SKM-1 treated with dmso at 0.1 percent for 144 hours (cell line): Measurements from ENCODE around the gene LTBP3.
A peak's percentile ranks its signal among the peaks of the same experiment; 100 is the strongest.
"Not testable (repeated sequence)": the region's sequence is repeated elsewhere in the genome, so short reads cannot be mapped to it uniquely, and the experiment has no call there.

Experiments used
- DNase-seq: peaks from one replicate; lab custom pipeline; 2025; ENCODE audit not compliant: unreplicated experiment; lab: John Stamatoyannopoulos, UW

Gene LTBP3

DNA sequence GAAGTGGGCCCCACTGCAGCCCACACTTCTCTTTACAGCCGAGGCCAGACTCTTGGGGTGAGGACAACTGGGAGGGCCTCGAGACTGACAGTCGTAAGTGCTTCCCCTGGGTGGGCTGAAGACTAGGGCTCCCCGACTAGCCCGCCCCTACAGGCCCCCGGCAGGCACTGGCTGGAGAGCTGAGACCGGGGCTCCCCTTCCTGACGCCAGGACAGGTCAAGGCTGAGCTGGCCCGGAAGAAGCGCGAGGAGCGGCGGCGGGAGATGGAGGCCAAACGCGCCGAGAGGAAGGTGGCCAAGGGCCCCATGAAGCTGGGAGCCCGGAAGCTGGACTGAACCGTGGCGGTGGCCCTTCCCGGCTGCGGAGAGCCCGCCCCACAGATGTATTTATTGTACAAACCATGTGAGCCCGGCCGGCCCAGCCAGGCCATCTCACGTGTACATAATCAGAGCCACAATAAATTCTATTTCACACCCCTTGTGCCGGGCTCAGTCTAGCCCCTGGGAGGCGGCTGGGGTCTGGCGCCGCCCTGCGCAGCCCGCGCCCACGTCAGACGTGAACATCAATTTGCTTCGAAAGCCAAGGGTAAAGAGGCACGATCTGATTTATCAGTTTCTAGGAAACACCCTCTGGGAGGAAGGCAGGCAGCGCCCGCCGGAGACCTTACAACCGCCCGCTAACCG lies 19.8 kb downstream of the LTBP3 start:
- no peak for DNase-seq

DNA sequence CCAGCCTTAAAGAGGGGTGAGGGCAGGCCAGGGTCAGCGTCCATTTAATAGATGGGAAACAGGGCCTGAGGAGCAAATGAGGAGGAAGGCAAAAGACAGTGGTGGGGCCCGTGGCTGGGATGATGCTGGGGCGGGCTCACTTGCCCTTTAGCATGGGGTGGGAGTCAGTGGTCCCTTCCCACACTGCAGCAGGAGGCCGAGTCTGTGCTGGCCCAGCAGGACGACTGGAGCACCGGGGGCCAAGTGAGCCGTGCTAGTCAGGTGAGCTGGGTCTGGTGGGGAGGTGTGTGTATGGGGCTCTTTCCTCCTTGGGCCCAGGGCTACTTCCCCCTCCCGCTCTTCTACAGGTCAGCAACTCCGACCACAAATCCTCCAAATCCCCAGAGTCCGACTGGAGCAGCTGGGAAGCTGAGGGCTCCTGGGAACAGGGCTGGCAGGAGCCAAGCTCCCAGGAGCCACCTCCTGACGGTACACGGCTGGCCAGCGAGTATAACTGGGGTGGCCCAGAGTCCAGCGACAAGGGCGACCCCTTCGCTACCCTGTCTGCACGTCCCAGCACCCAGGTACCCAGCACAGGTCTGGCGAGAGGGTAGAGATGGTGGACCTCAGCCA lies 20.4 kb downstream of the LTBP3 start:
- DNase-seq: no peak

DNA sequence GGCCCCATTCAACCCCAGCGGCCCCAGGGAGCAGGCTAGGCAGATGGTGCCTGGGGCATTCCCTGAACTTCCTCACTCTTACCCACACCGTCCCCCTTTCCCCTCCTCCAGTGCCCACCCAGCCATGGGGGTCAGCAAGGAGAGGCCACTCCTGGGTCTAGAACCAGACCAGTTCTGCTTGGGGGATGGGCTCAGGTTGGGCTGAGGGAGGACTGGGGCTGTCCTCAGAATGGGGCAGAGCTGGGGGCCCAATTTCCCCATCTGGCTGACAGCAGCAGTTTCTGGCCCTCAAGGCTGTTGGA lies 20.9 kb downstream of the LTBP3 start:
- DNase-seq: no peak

DNA sequence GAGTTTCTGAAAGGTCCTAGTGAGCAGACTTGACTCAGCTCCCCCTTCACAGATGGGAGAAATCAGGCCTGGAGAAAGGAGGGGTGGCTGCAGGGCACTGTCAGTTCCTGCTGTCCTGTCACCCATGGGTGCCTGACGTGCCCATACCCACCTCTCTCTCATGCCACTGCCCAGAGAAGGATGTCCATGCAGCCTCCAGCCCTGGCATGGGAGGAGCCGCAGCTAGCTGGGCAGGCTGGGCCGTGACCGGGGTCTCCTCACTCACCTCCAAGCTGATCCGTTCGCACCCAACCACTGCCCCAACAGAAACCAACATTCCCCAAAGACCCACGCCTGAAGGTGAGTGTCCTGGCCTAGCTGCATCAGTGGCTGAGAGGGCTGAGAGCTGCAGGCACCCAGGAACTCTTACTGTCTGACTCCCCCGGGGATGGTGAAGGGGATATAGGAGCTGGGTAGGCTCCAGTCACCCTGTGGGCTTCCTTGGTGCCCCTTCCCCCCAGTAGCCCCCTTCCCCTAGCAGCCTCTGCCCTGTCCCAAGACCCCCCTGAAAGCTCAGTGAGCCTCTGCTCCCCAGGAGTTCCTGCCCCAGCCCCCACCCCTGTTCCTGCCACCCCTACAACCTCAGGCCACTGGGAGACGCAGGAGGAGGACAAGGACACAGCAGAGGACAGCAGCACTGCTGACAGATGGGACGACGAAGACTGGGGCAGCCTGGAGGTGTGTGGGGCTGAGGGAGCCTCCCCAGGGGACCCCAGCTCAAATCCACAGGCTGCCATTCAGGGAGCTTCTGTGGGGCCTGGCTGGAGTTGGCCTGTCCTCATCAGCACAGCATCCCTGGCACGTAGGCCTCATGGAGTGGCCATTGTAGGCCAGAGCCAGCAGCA lies 21.5 kb downstream of the LTBP3 start:
- no peak for DNase-seq

DNA sequence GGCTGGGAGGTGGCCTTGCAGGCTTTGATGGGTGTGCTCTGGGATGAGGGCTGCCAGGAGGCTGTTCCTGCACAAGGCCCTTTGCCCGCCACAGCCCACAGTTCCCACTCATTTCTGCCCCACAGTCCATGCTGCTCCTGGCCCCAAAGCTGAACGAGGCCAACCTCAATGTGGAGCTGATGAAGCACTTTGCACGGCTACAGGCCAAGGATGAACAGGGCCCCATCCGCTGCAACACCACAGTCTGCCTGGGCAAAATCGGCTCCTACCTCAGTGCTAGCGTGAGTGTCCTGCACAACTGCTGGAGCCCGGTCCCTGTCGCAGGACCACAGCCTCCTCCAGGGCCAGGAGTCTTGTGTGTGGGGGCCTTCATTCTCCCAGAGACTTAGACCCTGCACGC lies 23.1 kb downstream of the LTBP3 start:
- DNase-seq: no peak

DNA sequence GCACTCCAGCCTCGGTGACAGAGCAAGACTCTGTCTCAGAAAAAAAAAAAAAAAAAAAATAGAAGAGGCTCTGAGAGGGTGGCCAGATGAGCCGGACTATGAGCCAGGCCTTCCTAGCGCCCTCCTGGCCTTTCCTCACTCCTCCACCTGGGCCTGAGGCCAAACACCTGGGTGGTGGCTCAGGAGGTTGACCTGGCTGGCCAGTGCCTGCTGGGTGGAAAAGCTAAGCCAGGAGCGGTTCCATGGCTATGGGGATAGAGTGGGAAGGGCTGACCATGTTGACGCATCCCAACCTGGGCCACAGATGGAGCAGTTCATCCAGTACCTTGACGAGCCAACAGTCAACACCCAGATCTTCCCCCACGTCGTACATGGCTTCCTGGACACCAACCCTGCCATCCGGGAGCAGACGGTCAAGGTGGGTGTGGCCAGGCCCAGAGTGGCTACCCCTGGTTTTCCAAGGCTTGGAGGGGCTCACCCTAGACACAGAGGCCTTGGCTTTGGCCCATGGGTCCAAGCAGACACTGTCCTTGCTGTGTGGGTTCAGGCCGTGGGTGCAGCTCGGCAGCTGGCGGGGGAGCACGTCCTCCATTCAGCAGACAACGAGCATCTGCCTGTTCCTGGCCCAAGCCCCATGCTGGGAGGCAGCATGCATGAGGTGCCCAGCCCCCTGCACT lies 25.6 kb downstream of the LTBP3 start:
- DNase-seq: no peak

DNA sequence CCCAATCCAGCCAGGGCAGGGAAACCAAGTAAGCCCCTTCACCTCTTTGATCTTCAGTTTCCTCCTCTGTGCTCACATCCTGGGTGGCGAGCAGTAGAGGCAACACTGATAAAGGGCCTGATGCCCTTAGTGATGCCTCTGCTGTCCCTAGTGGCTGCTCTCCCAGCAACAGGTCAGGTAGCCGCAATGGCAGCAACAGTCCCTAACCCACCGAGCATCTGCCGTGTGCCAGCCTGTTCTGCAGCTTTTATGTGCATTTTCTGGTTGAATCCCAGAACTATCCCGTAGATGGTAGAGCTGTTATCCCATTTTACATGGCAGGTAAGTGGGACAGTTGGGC lies 28.0 kb downstream of the LTBP3 start:
- DNase-seq: no peak

DNA sequence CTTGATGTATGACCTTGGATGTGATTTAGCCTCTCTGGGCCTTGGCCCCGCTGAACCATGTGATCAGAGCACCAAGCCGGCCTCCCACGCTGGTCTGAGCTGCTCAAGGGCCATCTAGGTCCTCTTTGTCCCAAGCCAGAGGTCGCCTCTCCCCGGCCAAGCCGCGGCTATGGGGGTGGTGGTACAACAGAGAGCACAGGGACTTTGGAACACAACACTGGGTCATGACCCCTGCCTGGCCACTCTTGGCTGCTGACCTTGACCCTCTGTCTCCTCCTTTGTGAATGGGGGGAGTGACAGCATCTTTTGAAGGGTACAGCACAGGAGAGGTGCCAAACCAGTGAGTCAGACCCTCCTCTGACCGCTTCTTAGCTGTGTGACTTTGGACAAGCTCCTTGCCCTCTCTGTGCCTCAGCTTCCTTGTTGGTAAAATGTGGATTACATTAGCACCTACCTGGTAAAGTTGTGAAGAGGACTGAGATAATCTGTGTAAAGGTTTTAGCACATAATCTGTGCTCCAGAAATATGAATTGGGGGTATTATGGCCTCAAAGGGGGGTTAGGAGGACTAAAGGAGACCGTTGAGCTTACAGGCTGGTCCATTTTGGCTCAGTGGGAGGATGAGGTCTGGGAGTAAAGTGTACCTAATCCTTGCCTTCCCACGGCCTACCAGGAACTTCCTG lies 28.5 kb downstream of the LTBP3 start:
- DNase-seq: no peak

DNA sequence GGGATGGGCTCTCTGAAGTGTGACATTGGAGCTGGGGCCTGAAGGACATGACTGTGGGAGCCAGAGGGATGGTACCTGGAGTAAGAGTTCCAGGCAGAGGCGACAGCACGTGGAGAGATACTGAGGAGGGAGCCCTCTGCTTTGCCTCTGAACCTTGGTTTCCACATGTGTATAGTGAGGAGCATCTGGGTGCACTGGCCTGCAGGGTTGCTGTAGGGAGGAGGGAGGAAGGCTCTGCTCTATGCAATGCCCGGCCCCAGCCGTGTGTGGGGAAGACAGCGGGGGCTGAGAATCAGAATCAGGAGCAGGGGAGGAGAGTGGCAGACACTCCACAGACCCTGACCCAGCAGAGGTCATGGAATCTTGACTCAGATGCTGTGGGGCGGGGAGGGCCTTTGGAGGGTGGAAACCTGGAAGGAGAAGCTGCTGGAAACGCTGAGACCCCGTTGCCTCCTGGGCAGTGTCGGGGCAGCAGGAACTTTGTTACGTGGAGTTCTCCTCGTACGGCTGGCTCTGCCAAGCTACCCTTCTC lies 29.3 kb downstream of the LTBP3 start:
- no peak for DNase-seq

DNA sequence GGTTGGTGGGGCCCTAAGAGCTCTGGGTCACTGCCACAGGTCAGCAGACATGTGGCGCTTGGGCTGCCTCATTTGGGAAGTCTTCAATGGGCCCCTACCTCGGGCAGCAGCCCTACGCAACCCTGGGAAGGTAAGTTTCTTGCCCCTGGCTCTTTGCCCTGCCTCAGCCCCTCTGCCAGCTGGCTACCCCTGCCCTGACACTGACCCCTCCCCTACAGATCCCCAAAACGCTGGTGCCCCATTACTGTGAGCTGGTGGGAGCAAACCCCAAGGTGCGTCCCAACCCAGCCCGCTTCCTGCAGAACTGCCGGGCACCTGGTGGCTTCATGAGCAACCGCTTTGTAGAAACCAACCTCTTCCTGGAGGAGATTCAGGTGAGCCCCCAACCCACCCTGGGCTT lies 31.4 kb downstream of the LTBP3 start:
- no peak for DNase-seq

DNA sequence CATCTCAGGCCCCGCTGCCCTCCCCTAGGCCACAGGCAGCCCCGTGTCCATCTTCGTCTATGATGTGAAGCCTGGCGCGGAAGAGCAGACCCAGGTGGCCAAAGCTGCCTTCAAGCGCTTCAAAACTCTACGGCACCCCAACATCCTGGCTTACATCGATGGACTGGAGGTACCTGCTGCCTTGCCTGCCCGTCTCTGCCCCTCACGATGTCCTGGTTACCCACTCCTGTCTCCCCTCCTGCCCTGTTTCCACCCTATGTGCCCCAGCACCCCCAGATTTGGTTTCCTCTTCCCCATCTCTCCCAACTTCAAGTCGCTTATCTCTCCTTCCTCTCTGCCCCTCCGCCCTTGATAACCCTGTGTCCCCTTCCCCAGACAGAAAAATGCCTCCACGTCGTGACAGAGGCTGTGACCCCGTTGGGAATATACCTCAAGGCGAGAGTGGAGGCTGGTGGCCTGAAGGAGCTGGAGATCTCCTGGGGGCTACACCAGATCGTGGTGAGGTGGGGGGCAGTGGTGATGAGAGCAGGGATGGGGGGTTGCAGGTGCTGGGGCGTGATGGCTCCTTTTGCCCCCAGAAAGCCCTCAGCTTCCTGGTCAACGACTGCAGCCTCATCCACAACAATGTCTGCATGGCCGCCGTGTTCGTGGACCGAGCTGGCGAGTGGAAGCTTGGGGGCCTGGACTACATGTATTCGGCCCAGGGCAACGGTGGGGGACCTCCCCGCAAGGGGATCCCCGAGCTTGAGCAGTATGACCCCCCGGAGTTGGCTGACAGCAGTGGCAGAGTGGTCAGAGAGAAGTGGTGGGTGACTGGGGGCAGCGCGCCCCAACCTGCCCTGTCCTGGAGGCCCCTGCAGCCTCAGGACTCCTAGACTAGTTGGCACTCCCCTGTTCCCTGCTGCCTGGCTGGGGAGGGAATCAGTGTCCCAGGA lies 32.3 kb downstream of the LTBP3 start:
- DNase-seq: no peak

DNA sequence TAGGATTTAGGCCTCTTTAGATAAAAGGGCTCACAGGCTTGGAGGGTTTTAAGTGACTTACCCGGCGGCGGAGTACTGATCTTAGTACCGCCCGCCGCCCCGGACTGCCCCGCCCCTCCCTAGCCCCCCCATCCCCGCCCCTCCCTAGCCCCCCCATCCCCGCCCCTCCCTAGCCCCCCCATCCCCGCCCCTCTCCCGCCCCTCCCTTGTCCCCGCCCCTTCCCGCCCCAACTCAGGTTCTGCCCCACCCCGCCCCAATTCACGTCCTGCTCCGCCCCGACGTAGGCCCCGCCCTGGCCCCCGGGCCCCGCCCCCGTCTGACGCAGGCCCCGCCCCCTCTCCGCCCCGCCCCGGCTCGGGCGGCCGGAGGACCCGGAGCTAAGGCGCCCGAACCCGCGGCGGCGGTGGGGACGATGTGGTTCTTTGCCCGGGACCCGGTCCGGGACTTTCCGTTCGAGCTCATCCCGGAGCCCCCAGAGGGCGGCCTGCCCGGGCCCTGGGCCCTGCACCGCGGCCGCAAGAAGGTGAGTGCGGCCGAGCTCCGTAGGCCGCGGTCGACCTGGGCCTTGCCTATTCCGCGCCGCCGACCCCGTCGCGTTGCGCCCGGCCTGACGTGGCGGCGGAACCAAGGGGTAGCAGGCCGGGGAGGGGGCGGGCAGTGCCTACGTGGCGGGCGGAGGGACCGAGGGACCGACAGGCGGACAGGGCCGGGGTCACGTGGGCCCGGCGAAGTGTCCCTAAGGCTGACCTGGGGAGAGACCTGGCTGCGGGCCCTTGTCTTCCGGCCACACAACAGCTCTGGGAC lies 33.2 kb downstream of the LTBP3 start, which contains the start of gene SCYL1:
Gene SCYL1 (plus strand): TSS at position 343 of the 805 bp plus-strand sequence. CDS start 71 bp downstream, at position 414.
- peak; percentile 39 for DNase-seq

DNA sequence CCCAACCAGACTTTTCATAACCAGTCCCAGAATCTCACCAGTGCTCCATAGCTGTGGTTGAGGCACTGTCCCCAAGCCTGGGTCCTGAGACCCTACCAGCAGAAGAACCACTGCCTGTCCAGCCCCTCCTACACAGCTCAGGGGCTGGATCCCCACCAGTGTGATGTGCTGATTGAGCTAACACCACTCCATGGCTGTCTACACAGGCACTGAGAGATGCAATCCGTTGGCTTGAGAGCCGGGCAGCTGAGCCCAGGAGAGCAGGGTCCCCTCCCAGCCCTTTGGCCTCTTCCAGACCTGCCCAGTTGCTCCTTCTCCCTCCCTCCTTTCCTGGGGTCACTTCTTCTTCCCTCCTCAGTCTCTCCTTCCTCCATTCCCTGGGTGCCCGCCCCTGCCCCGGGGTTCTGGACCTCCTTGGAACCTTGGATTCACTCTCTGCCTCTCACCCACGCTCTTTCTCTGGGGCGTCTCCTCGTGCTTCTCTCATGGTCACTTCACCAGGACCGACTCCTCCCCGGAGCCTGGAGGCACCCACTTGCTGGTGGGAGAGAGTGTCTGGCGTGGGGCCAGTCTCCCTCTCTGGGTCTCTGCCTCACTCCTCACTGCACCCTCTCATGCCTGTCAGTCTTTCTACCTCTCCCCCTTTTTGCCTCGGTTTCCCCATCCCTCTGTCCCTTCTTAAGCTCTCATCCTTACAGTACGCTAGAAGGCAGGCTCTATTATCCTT lies 34.0 kb downstream of the LTBP3 start:
- no peak for DNase-seq

DNA sequence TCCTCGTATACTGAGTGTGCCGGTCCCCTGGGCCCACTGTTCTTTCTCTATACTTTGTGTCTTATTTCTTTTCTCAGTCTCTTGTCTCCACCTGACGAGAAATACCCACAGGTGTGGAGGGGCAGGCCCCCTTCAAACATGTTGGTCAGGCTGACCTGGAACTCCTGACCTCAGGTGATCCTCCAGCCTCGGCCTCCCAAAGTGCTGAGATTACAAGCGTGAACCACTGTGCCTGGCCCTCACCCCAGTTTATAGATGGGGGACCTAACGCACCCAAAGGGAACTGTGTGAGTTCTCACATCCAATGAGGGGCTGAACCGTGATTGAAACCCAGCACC lies 34.6 kb downstream of the LTBP3 start:
- DNase-seq: not testable (repeated sequence)

DNA sequence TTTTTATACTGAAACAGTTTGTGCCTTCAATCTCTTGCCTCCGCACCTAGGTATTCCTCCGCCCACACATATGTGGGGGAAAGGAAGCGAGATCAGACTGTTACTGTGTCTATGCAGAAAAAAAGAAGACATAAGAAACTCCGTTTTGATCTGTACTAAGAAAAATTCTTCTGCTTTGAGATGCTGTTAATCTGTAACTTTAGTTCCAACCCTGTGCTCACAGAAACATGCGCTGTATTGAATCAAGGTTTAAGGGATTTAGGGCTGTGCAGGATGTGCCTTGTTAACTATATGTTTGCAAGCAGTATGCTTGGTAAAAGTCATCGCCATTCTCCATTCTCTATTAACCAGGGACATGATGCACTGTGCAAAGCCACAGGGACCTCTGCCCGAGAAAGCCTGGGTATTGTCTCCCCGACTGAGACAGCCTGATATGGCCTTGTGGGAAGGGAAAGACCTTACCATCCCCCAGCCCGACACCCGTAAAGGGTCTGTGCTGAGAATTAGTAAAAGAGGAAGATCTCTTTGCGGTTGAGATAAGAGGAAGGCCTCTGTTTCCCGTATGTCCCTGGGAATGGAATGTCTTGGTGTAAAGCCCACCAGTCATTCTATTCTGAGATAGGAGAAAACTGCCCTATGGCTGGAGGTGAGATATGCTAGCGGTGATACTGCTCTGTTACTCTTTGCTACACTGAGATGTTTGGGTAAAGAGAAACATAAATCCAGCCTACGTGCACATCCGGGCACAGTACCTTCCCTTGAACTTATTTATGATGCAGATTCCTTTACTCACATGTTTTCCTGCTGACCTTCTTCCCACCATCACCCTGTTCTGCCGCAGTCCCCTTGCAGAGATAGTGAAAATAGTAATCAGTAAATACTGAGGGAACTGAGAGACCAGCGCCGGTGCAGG lies 35.2 kb downstream of the LTBP3 start:
- peak; percentile 48 for DNase-seq

DNA sequence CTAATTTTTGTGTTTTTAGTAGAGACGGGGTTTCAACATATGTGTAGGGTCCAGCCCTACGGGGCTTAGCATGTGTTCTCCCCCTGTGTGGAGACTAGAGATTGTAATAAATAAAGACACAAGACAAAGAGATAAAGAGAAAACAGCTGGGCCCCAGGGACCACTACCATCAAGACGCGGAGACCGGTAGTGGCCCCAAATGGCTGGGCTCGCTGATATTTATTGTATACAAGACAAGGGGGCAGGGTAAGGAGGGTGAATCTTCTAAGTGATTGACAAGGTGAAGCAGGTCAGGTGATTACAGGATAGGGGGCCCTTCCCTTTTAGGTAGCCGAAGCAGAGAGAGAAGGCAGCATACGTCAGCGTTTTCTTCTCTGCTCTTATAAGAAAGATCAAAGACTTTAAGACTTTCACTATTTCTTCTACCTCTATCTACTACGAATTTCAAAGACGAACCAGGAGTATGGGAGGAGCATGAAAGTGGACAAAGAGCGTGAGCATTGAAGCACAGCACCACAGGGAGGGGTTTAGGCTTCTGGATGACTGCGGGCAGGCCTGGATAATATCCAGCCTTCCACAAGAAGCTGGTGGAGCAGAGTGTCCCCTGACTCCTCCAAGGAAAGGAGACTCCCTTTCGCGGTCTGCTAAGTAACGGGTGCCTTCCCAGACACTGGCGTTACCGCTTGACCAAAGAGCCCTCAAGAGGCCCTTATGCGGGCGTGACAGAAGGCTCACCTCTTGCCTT lies 36.2 kb downstream of the LTBP3 start:
- DNase-seq: not testable (repeated sequence)
